ENCODE data around the gene RNF151. TPM values are rescaled to one million over a fixed set of nuclear protein-coding genes. Genes with fewer than 3 reads are reported as not detected.
A peak's percentile ranks its signal among the peaks of the same experiment; 100 is the strongest.

The RNF151 gene
- total RNA-seq, 1 donor from 2014 or later: not detected

- DNase-seq (ENCODE audit: low read depth in 2 of 2): no peak
Observed at GRCh38 chr16:1976951-1977874, 10.6 kb downstream of the RNF151 start.

DNA sequence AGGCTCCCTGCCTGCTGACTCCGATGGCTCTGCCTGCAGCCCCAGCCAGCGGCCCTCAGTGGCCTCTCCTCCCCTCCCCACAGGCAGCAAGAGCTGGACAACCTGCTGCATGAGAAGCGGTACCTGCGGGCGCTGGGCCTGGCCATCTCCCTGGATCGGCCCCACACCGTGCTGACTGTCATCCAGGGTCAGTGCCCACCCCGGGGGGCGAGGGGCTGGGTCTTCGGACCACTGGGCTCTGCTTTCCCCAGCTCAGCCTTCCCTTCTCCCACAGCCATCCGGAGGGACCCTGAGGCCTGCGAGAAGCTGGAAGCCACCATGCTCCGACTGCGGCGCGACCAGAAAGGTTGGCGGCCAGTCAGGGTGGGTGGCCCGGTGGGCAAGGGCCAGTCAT is 11.2 kb downstream of the RNF151 start:
- no peak for DNase-seq (ENCODE audit: low read depth in 2 of 2)

DNA sequence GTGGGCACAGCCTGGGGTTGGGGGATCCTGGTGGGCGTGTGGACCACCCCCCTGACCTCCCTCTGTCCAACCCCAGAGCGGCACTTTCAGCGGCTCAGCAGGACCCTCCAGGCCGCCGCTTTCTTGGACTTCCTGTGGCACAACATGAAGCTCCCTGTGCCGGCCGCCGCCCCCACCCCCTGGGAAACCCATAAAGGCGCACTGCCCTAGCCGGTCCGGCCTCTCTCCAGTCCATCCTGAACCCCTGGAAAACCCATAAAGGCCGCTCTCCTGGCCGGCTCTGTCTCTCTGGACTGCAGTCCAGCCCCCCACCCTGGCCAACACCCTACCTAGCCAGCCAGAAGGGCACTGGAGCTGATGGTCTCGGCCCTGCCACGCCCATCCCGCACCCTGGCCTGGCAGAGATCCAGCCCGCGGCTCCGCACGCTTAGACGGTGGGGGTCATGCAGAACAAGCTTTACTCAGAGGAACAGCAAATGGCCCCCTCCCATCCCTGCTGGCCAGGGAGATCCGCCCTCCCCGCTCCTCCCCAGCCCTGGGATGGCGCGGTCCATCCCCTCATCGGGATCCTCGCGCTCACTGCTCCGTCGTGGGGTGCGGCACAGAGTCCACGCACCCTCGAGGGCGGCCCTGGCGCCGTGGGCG is 11.9 kb downstream of the RNF151 start:
- DNase-seq (ENCODE audit: low read depth in 2 of 2): no peak

GRCh38 chr16:1979271-1980029 is 12.8 kb downstream of the RNF151 start:
- no peak for DNase-seq (ENCODE audit: low read depth in 2 of 2)

GRCh38 chr16:1980030-1980769 is 13.5 kb downstream of the RNF151 start:
- no peak for DNase-seq (ENCODE audit: low read depth in 2 of 2)

GRCh38 chr16:1980770-1981087 is 14.1 kb downstream of the RNF151 start:
- DNase-seq (ENCODE audit: low read depth in 2 of 2): no peak

- DNase-seq (ENCODE audit: low read depth in 2 of 2): no peak
Observed at GRCh38 chr16:1981398-1981836, 14.8 kb downstream of the RNF151 start, which contains the start of gene NOXO1. NOXO1 (minus strand) TSS chr16:1981469; CDS start chr16:1981179, 290 bp downstream.

- no peak for DNase-seq (ENCODE audit: low read depth in 2 of 2)
Observed at GRCh38 chr16:1982013-1982433, 15.4 kb downstream of the RNF151 start.

GRCh38 chr16:1982991-1983543 is 16.4 kb downstream of the RNF151 start:
- DNase-seq (ENCODE audit: low read depth in 2 of 2): no peak

- peak; percentile 85 to 95 for DNase-seq (ENCODE audit: low read depth in 2 of 2)
Observed at GRCh38 chr16:1983544-1984346, 17.1 kb downstream of the RNF151 start, which contains the start of gene GFER. GFER (plus strand) TSS chr16:1984193; CDS start chr16:1984219, 26 bp downstream.

DNA sequence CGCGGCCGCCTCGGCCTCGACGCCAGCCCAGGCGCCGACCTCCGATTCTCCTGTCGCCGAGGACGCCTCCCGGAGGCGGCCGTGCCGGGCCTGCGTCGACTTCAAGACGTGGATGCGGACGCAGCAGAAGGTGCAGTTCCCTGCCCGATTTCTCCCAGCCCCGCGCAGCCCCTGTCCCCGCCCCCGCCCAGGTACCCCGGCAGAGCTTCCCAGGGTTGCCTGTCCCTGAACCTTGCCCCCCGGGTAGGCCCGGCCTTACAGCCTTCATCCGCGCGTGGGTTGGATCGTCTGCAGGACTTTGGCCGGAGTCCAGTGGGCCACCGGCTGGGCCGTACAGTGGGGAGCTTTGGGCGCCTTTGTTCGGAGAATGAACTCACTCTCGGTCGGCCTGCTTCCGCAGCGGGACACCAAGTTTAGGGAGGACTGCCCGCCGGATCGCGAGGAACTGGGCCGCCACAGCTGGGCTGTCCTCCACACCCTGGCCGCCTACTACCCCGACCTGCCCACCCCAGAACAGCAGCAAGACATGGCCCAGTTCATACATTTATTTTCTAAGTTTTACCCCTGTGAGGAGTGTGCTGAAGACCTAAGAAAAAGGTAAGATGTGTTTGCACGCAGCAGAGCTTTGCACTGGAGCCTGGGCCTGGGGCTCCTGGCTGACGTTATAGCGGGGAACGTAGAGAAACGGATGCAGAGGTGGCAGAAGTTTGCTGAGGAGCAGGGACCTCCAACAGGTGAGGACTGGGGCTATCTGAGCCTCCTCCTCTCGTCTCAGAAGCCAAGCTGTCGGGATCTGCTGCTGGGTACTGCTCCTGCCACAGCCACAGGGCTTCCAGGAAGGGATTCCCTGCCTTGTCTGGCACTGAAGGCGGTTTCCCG is 17.9 kb downstream of the RNF151 start:
- peak in 1 of 2 donors; percentile 34 for DNase-seq (ENCODE audit: low read depth in 2 of 2)

- DNase-seq (ENCODE audit: low read depth in 2 of 2): no peak
Observed at GRCh38 chr16:1985466-1986150, 19.0 kb downstream of the RNF151 start.

DNA sequence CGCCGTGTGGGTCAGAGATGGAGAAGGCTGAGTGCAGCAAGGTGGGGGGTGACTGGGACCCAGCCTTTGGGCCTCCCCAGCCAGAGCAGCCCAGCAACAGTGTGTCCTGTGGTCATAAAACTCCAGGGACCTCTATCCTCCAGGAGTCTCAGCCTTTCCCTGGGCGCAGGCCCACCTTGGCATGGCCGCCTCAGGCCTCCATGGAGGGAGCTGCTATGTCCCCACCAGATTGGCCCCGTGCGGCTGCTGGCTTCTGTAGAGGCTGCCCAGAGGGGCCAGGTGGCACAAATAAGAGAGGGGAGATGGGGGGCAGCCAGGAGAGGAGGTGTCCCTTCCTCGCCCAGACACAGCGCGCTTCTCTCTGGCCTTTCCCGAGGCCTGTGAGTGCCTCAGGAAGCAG is 20.5 kb downstream of the RNF151 start:
- DNase-seq (ENCODE audit: low read depth in 2 of 2): no peak

DNA sequence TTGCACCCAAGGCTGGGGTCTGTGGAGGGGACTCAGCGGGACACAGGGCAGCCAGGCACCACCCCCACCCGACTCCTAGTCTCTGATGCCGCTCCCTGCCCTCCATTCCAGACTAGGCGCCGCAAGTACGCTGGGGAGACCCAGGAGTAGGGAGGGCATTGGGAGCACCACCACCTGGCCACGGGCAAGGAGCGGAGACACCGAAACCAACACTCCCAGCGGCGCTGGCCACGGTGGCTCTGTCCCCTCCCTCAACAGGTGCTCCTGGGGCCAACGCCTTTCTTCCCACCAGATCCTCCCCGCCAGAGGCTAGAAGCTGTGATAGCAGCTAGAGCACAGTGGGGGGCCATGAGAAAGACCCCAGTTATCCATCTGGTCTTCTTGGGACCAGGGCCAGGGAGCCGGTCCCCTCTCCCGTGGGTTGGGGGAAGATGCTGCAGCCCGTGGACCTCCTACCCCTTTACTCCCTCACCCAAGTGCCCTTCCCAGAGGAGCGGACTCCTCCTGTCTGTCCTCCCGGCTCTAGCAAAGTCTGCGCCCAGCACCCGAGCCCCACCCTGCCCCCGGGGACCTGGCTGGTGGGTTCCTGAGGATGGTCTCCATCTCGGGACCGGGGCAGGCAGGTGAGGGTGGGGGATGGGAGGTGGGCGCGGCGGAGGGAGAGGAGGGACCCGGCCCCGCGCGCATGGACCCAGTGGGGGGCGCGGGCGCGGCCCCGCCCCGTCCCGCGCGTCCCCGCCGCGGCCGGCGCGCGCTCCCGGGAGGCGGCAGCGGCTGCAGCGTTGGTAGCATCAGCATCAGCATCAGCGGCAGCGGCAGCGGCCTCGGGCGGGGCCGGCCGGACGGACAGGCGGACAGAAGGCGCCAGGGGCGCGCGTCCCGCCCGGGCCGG is 22.8 kb downstream of the RNF151 start, which contains the start of gene SYNGR3:
SYNGR3 (plus strand) TSS at position 762 of the 892 bp plus-strand sequence. CDS start 133 bp downstream, outside the sequence.
- no peak for DNase-seq (ENCODE audit: low read depth in 2 of 2)

GRCh38 chr16:1990101-1990350 is 23.4 kb downstream of the RNF151 start:
- no peak for DNase-seq (ENCODE audit: low read depth in 2 of 2)

GRCh38 chr16:1990351-1991134 is 23.9 kb downstream of the RNF151 start:
- no peak for DNase-seq (ENCODE audit: low read depth in 2 of 2)

DNA sequence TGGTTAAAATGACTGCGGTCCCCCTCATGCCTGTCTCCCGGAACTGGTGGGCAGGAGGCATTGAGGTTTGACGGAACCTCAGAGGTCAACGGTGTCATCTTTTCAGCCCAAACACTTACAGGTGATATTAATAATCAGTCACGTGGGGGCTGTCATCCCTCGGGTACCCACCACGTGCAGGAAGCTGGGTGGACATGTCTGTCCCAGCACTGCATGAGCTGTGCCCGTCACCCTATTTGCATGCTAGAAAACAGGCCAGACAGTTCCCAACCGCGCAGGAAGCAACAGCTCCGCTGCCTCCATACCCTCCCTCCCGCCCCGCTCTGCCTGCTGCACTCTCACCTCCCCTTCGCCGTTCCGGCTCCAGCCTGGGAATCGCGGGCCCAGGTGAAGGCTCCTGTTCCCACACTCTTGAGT is 24.5 kb downstream of the RNF151 start:
- no peak for DNase-seq (ENCODE audit: low read depth in 2 of 2)
